Psoas muscle (tissue), 8 donors: ENCODE data around the gene IGSF6. TPM values are rescaled to one million over a fixed set of nuclear protein-coding genes. Genes with fewer than 3 reads are reported as not detected.

Experiments used
- ATAC-seq, 4 donors: fragments of 200-7000 bp; cut with Tn5 transposase; one replicate each; pipeline ENCODE4 v1.9.1; 2020; ENCODE audit warnings: moderate library complexity in 3 of 4, mild to moderate bottlenecking in 2 of 4
- DNase-seq, 2 donors: peaks; one replicate each; pipeline ENCODE4 v3.0.0-alpha.2; 2020
- H3K27ac ChIP-seq: fragments of 200-600 bp; one replicate; pipeline ENCODE4 v1.8.0; 2022
- H3K27me3 ChIP-seq, 3 donors: fragments of 200-600 bp in 1 of 3; one replicate each; pipeline versions ENCODE4 v1.6.1 to v1.8.0; 2013 to 2022; ENCODE audit warnings: low read length in 2 of 3, mild to moderate bottlenecking in 2 of 3, moderate library complexity in 1 of 3; ENCODE audit not compliant: insufficient read depth in 3 of 3
- H3K36me3 ChIP-seq, 2 donors: fragments of 200-600 bp in 1 of 2; one replicate each; pipeline versions ENCODE4 v1.6.1 to v1.8.0; 2013 to 2022; ENCODE audit warnings: low read depth in 1 of 2, mild to moderate bottlenecking in 1 of 2, moderate library complexity in 1 of 2; ENCODE audit not compliant: insufficient read depth in 1 of 2
- H3K4me1 ChIP-seq: fragments of 200-600 bp; one replicate; pipeline ENCODE4 v1.8.0; 2022
- H3K4me3 ChIP-seq: fragments of 200-600 bp; one replicate; pipeline ENCODE4 v1.8.0; 2022; ENCODE audit warnings: mild to moderate bottlenecking
- H3K9me3 ChIP-seq: fragments of 200-600 bp; one replicate; pipeline ENCODE4 v1.8.0; 2022
- WGBS, 3 donors: extraction: QIAGEN DNeasy Blood & Tissue Kit; methylation state at CpG; one replicate each; pipeline versions ENCODE4 v1.1.6 to v1.1.7; 2013; 5-methylcytosine and 5-hydroxymethylcytosine counted together
- intact Hi-C, 2 donors: fragments of 100-400 bp; cut with DNase I; formaldehyde crosslinking; loops; one replicate each; pipeline versions ENCODE4 v1.11.0 to v1.14.2; 2022
- polyA plus RNA-seq, 3 donors: library from polyadenylated mRNA; stranded (reverse); fragments of 200-250 nt; gene quantifications; one replicate each; pipeline ENCODE4 v1.2.3, GENCODE V29; 2013
- total RNA-seq, 4 donors: library from RNA; stranded (reverse); fragmentation: NEBNext Ultra II Directional in 2 of 4; extraction: Animal tissue kit (Norgen Biotek cat#: 25700) in 2 of 4; gene quantifications; one replicate each; pipeline versions ENCODE4 v1.2.1 to v1.2.4, GENCODE V29; 2021 to 2023
- TF ChIP-seq, protein P1 (sequence below): fragments of 200-600 bp; IDR thresholded peaks from one replicate; pipeline ENCODE4 v1.8.0; 2022; ENCODE audit warnings: antibody characterized with exemption
- donor health status: healthy with polysubstance abuse.
- donor health status: DM: no; HTN: no; CAD: no; lungs with moderate emphysema.
- donor health status: Bipolar disorder and iron deficiency.
- donor health status: healthy.
- donor health status: DM: yes; HTN: yes; CAD: no.
- donor health status: DM: no; HTN: no; CAD: no.
- donor health status: DM: no; HTN: no; CAD: no.
- donor health status: DM: yes; HTN: yes; CAD: no.

Gene IGSF6
- total and polyA plus RNA-seq, 7 donors = 0.15 to 3.0 (median 1.4) TPM

DNA sequence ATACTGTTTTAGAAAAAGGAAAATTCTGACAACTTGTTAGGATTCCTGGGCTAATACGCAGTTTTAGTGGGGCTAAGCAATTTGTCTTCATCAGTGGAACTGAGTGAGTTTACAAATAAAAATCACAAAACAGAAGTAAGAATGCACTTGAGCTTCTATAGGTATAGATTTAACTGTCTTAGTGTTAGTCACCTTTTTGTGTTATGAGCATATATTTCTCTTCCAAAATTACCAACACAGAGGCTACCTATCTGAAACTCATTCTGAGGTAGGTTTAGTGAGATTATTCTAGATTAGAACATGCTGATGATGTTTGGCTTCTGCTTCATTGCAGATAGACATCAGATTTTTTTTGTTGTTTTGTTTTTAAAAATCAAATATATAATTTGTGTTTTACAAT lies 29.9 kb downstream of the IGSF6 start:
- peaks cover 2 to 51% of the 10 kb centered on the region in 2 donors for H3K36me3 ChIP-seq
- no peaks in the 10 kb centered on the region for H3K9me3 ChIP-seq
- no peak overlapping the region for H3K4me3 ChIP-seq
- H3K4me1 ChIP-seq = peaks cover 17% of the 10 kb centered on the region
- TF ChIP-seq, protein P1, sequence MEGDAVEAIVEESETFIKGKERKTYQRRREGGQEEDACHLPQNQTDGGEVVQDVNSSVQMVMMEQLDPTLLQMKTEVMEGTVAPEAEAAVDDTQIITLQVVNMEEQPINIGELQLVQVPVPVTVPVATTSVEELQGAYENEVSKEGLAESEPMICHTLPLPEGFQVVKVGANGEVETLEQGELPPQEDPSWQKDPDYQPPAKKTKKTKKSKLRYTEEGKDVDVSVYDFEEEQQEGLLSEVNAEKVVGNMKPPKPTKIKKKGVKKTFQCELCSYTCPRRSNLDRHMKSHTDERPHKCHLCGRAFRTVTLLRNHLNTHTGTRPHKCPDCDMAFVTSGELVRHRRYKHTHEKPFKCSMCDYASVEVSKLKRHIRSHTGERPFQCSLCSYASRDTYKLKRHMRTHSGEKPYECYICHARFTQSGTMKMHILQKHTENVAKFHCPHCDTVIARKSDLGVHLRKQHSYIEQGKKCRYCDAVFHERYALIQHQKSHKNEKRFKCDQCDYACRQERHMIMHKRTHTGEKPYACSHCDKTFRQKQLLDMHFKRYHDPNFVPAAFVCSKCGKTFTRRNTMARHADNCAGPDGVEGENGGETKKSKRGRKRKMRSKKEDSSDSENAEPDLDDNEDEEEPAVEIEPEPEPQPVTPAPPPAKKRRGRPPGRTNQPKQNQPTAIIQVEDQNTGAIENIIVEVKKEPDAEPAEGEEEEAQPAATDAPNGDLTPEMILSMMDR = no peak
- H3K27me3 ChIP-seq = no peaks in the 10 kb centered on the region
- no peak overlapping the region for H3K27ac ChIP-seq
- intact Hi-C loops = no loop called here
- WGBS, 3 donors = 97 to 100% (median 98%) methylated on average over 1 of the region's 1 CpG
- DNase-seq = no peak
- ATAC-seq = no peak

DNA sequence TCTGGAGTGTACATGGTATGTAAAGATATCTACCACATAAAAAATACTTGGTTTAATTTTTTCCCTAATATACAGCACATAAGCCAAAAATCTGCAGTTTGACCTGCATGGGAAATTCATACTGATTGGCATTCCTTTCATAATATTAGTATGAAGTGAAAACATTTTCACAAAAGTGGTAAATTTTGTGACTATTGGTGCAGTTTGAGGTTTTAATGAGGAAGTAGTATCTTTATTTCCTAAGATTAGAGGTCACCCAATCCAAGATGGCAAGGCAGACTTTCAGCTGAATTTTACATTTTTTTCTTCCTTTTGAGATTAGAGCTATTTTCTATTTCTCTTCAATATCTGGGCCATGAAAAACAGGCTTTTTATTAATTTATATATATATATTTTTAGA lies 31.8 kb downstream of the IGSF6 start:
- Histone ChIP-seq H3K27me3 (no peaks in the 10 kb centered on the region), H3K36me3 (peaks cover 2 to 35% of the 10 kb centered on the region in 2 donors), H3K27ac (no peak overlapping the region), H3K9me3 (no peaks in the 10 kb centered on the region), H3K4me3 (no peak overlapping the region), H3K4me1 (peaks cover 8% of the 10 kb centered on the region)
- intact Hi-C loops = no loop called here
- no peak for DNase-seq
- TF ChIP-seq, protein P1 = no peak
- ATAC-seq = no peak

DNA sequence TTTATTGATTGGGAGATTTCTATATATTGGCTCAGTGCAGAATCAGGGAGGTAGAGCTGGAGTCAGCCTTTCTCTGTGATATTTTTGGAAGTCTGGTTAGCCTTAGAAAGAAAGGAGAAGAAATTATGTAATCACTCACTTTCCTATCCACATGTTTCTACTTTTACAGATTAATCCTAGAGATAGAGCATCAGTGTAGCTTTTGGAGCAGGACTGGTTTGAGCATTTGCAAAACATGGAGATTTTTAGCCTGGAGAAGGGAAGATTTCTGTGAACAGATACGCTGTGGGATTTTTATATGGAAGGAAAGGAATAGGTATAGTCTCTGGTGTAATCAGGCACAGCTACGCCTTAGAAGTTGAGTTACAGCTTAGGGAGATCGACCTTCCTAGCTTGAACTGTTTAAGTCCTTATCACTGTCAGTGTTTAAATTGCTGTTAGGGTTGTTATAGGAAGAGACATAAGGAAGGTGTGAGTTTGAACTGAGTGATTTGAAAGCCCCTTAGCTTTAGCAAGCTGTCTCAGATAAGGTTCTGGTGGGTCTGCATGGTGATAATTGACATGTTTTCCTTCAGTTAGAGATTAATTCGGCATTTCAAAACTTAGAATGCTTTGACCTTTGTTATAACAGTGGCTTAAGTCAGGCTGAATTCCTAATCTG lies 32.5 kb downstream of the IGSF6 start:
- no peak overlapping the region for H3K27ac ChIP-seq
- no peaks in the 10 kb centered on the region for H3K9me3 ChIP-seq
- TF ChIP-seq, protein P1 = no peak
- intact Hi-C loops = no loop called here
- no peak overlapping the region for H3K4me3 ChIP-seq
- peaks cover 8% of the 10 kb centered on the region for H3K4me1 ChIP-seq
- no peak for ATAC-seq
- 92 to 94% (median 94%) methylated on average over 4 of the region's 4 CpGs for WGBS, 3 donors
- no peak for DNase-seq
- H3K36me3 ChIP-seq = peaks cover 2 to 28% of the 10 kb centered on the region in 2 donors
- H3K27me3 ChIP-seq = no peaks in the 10 kb centered on the region

DNA sequence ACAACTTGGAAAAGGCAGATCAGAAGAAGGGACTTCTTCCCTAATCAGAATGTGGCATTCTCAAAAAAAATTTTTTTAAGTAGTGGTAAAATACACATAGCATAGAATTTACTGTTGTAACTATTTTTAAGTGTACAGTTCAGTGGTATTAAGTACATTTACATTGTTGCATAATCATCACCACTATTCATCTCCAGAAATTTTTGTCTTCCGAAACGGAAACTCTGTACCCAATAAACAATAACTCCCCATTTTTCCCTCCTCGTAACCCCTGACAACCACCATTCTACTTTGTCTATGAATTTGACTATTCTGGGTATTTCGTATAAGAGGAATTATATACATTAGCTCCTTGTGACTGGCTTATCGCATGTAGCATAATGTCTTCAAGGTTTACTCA lies 34.1 kb downstream of the IGSF6 start:
- Histone ChIP-seq H3K9me3 (no peaks in the 10 kb centered on the region), H3K4me3 (no peak overlapping the region), H3K4me1 (peaks cover 8% of the 10 kb centered on the region), H3K27ac (no peak overlapping the region), H3K36me3 (peaks cover 0 to 26% of the 10 kb centered on the region in 2 donors), H3K27me3 (no peaks in the 10 kb centered on the region)
- no peak for DNase-seq
- TF ChIP-seq, protein P1 = no peak
- 97 to 98% (median 97%) methylated on average over 5 of the region's 5 CpGs for WGBS, 3 donors
- intact Hi-C loops = no loop called here
- ATAC-seq = no peak

DNA sequence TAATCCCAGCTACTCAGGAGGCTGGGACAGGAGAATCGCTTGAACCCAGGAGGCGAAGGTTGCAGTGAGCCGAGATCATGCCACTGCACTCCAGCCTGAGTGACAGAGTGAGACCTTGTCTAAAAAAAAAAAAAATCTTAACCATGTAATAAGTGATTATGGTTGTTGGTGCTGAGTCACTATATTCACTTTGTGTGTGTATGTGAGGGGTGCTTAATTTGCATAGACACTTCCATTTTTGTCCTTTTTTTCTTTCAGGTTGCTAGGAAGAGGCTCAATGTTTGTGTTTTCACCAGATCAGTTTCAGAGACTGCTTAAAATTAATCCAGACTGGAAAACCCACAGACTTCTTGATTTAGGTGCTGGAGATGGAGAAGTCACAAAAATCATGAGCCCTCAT lies 34.8 kb downstream of the IGSF6 start:
- DNase-seq (no peak), ATAC-seq (no peak)
- intact Hi-C loops = no loop called here
- WGBS, 3 donors = 91 to 98% (median 96%) methylated on average over 3 of the region's 3 CpGs
- Histone ChIP-seq H3K27ac (no peak overlapping the region), H3K9me3 (no peaks in the 10 kb centered on the region), H3K36me3 (peaks cover 0 to 25% of the 10 kb centered on the region in 2 donors), H3K27me3 (no peaks in the 10 kb centered on the region), H3K4me1 (peaks cover 11% of the 10 kb centered on the region), H3K4me3 (no peak overlapping the region)
- TF ChIP-seq, protein P1 = no peak
